Ishikawa (cell line): ENCODE data around the gene DHRSX.

Experiments used
- CEBPB ChIP-seq: IDR thresholded peaks from 2 replicates; pipeline ENCODE4 v1.6.1; 2012
- CREB1 ChIP-seq: IDR thresholded peaks from 2 replicates; pipeline ENCODE4 v1.6.1; 2012; ENCODE audit warnings: low read depth
- EGR1 ChIP-seq: IDR thresholded peaks from 2 replicates; pipeline ENCODE4 v1.6.1; 2012
- EP300 ChIP-seq: IDR thresholded peaks from 2 replicates; pipeline ENCODE4 v1.6.1; 2012; ENCODE audit warnings: borderline replicate concordance
- FOXM1 ChIP-seq: IDR thresholded peaks from 2 replicates; pipeline ENCODE4 v1.6.1; 2012; ENCODE audit warnings: low read depth, borderline replicate concordance
- MAX ChIP-seq: IDR thresholded peaks from 2 replicates; pipeline ENCODE4 v1.6.1; 2012
- NFIC ChIP-seq: IDR thresholded peaks from 2 replicates; pipeline ENCODE4 v1.6.1; 2012
- RAD21 ChIP-seq: IDR thresholded peaks from 2 replicates; pipeline ENCODE4 v1.6.1; 2012; ENCODE audit warnings: low read depth
- TAF1 ChIP-seq: IDR thresholded peaks from 2 replicates; pipeline ENCODE4 v1.6.1; 2012; ENCODE audit warnings: low read depth, mild to moderate bottlenecking
- TCF12 ChIP-seq: IDR thresholded peaks from 2 replicates; pipeline ENCODE4 v1.6.1; 2012; ENCODE audit warnings: low read depth
- TEAD4 ChIP-seq: IDR thresholded peaks from 2 replicates; pipeline ENCODE4 v1.6.1; 2012
- YY1 ChIP-seq: IDR thresholded peaks from 2 replicates; pipeline ENCODE4 v1.6.1; 2012; ENCODE audit warnings: low read depth
- ZBTB7A ChIP-seq: IDR thresholded peaks from 2 replicates; pipeline ENCODE4 v1.6.1; 2012; ENCODE audit warnings: low read depth
- TF ChIP-seq, protein P1 (sequence below): IDR thresholded peaks from 2 replicates; pipeline ENCODE4 v1.6.1; 2012; ENCODE audit warnings: low read depth, mild to moderate bottlenecking
- TF ChIP-seq, protein P2 (sequence below): IDR thresholded peaks from 2 replicates; pipeline ENCODE4 v1.6.1; 2012

The DHRSX gene

DNA sequence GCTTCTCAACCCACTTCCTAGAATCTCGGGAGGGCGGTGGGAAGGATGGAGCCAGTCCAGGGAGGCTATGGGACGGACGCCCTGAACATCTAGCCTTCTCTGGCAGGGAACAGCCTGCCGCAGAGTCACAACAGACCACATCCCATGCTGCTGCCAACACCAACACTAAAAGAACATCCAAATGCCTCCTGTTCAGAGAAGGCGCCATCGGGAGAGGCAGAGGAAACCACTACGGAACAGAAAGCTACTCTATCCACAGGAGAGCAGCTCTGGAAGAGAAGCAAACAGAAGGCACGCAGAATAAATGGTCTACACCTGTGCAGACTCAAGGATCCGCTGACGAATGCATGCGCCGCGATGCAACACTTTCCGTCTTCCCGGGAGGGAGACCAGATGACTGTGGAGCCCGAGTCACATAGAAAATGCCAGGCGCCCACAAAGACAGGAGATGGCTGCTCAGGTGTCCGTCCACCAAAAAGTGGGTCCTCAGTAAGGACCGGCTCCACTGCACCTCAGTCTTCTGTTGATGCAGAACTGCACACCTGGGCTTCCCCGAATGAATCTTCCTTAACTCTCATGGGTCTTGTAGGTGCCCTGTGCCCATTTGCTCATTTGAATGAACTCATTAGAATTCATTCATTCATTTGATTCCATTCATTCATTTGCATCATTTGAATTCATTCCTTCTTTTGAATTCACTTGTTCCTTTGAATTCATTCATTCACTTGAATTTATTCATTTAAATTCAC lies 217.5 kb downstream of the DHRSX start:
- no peak for TF ChIP-seq ZBTB7A
- TF ChIP-seq TEAD4: no peak
- no peak for TF ChIP-seq TAF1
- TF ChIP-seq, protein P1, sequence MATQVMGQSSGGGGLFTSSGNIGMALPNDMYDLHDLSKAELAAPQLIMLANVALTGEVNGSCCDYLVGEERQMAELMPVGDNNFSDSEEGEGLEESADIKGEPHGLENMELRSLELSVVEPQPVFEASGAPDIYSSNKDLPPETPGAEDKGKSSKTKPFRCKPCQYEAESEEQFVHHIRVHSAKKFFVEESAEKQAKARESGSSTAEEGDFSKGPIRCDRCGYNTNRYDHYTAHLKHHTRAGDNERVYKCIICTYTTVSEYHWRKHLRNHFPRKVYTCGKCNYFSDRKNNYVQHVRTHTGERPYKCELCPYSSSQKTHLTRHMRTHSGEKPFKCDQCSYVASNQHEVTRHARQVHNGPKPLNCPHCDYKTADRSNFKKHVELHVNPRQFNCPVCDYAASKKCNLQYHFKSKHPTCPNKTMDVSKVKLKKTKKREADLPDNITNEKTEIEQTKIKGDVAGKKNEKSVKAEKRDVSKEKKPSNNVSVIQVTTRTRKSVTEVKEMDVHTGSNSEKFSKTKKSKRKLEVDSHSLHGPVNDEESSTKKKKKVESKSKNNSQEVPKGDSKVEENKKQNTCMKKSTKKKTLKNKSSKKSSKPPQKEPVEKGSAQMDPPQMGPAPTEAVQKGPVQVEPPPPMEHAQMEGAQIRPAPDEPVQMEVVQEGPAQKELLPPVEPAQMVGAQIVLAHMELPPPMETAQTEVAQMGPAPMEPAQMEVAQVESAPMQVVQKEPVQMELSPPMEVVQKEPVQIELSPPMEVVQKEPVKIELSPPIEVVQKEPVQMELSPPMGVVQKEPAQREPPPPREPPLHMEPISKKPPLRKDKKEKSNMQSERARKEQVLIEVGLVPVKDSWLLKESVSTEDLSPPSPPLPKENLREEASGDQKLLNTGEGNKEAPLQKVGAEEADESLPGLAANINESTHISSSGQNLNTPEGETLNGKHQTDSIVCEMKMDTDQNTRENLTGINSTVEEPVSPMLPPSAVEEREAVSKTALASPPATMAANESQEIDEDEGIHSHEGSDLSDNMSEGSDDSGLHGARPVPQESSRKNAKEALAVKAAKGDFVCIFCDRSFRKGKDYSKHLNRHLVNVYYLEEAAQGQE: no peak
- TF ChIP-seq NFIC: no peak
- TF ChIP-seq EP300: no peak
- TF ChIP-seq, protein P2, sequence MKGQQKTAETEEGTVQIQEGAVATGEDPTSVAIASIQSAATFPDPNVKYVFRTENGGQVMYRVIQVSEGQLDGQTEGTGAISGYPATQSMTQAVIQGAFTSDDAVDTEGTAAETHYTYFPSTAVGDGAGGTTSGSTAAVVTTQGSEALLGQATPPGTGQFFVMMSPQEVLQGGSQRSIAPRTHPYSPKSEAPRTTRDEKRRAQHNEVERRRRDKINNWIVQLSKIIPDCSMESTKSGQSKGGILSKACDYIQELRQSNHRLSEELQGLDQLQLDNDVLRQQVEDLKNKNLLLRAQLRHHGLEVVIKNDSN: no peak
- no peak for TF ChIP-seq RAD21
- TF ChIP-seq MAX: no peak
- TF ChIP-seq FOXM1: no peak

GRCh38 chrX:2282490-2283090 lies 218.2 kb downstream of the DHRSX start:
- TF ChIP-seq YY1: no peak
- no peak for TF ChIP-seq EP300
- no peak for TF ChIP-seq TAF1
- no peak for TF ChIP-seq TCF12
- no peak for TF ChIP-seq EGR1
- no peak for TF ChIP-seq NFIC
- TF ChIP-seq RAD21: no peak
- TF ChIP-seq, protein P1: no peak
- TF ChIP-seq CEBPB: no peak
- TF ChIP-seq TEAD4: no peak
- TF ChIP-seq, protein P2: no peak
- TF ChIP-seq ZBTB7A: no peak
- TF ChIP-seq CREB1: no peak

DNA sequence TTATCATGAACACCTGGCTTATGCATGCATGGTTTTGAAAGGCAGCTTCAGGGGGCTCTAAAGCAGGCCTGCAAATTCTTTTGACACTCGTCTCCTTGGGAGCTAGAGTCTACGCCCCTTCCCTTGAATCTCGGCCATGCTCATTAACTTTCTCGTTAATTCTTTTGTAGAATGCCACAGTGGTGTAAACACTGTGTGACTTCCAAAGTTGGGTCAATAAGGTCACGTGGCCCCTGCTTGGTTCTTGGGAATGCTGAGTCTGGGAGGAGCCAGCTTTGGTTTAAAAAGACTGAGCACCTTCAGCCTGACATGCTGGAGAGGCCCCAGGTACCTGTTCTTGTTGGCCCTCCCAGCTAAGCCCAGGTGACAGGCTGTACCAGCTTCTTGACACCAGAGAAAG lies 228.4 kb downstream of the DHRSX start:
- no peak for TF ChIP-seq FOXM1
- TF ChIP-seq, protein P2: 0 out of 2 replicates have a peak, but pooled peaks have one; percentile 13
- TF ChIP-seq MAX: no peak
- TF ChIP-seq YY1: no peak
- TF ChIP-seq TEAD4: no peak
- no peak for TF ChIP-seq RAD21

GRCh38 chrX:2267890-2268289 lies 232.9 kb downstream of the DHRSX start:
- TF ChIP-seq, protein P2: no peak
- no peak for TF ChIP-seq TAF1
- no peak for TF ChIP-seq ZBTB7A
- no peak for TF ChIP-seq YY1
- TF ChIP-seq TCF12: no peak
- no peak for TF ChIP-seq FOXM1
- no peak for TF ChIP-seq EGR1
- no peak for TF ChIP-seq CREB1
- TF ChIP-seq, protein P1: no peak
- no peak for TF ChIP-seq EP300
- TF ChIP-seq NFIC: no peak
- TF ChIP-seq MAX: no peak
- no peak for TF ChIP-seq TEAD4
- no peak for TF ChIP-seq RAD21
- TF ChIP-seq CEBPB: no peak
